H1 (cell line): ENCODE data around the gene KLHL29. TPM values are rescaled to one million over a fixed set of nuclear protein-coding genes. Genes with fewer than 3 reads are reported as not detected.

Source experiments
- CTCF ChIA-PET: fragments of 300-600 bp; sonication (Branson Sonifier 250); formaldehyde crosslinking; loops from one replicate; lab custom pipeline; 2021; ENCODE audit not compliant: partially characterized antibody; lab: Charles Lee
- POLR2A ChIA-PET: fragments of 300-600 bp; sonication (Branson Sonifier 250); formaldehyde crosslinking; loops from one replicate; lab custom pipeline; 2021; ENCODE audit warnings: inconsistent platforms; ENCODE audit not compliant: partially characterized antibody; lab: Charles Lee
- DNase-seq, 2 experiments: peaks; one replicate each; pipeline versions ENCODE4 v3.0.0 to v3.0.0-alpha.2; 2010 to 2022; ENCODE audit warnings: low spot score in 2 of 2, low read depth in 1 of 2, mixed read lengths in 1 of 2
- FAIRE-seq: peaks from 2 replicates; lab custom pipeline; 2011; peaks lifted over from hg19 to GRCh38; lab: Jason Lieb, UNC
- H2AFZ ChIP-seq: 2 replicates; pipeline ENCODE4 v1.8.1; 2012; ENCODE audit warnings: low read length, inconsistent platforms
- H2AK5ac ChIP-seq: 2 replicates; pipeline ENCODE4 v1.6.1; 2013; ENCODE audit warnings: low read depth, low read length
- H2BK120ac ChIP-seq: replicated peaks from 2 replicates; pipeline ENCODE3; 2013; ENCODE audit warnings: low read depth, low read length, inconsistent platforms
- H2BK12ac ChIP-seq: 2 replicates; pipeline ENCODE4 v1.6.1; 2013; ENCODE audit warnings: low read depth, low read length
- H2BK15ac ChIP-seq: 2 replicates; pipeline ENCODE4 v1.6.1; 2013; ENCODE audit warnings: low read length
- H2BK20ac ChIP-seq: 2 replicates; pipeline ENCODE4 v1.6.1; 2013; ENCODE audit warnings: low read length
- H2BK5ac ChIP-seq: 2 replicates; pipeline ENCODE4 v1.6.1; 2013; ENCODE audit warnings: low read depth, low read length
- H3K14ac ChIP-seq: 2 replicates; pipeline ENCODE4 v1.6.1; 2013; ENCODE audit warnings: inconsistent platforms; ENCODE audit not compliant: insufficient read length
- H3K18ac ChIP-seq: 2 replicates; pipeline ENCODE4 v1.6.1; 2013; ENCODE audit warnings: low read length; ENCODE audit errors: extremely low read depth
- H3K23ac ChIP-seq: 2 replicates; pipeline ENCODE4 v1.6.1; 2013; ENCODE audit warnings: inconsistent platforms; ENCODE audit not compliant: insufficient read length
- H3K23me2 ChIP-seq: 2 replicates; pipeline ENCODE4 v1.6.1; 2013; ENCODE audit warnings: low read depth, low read length
- H3K27ac ChIP-seq: 2 replicates; pipeline ENCODE4 v1.6.1; 2011; ENCODE audit warnings: low read depth, low read length, inconsistent platforms
- H3K27me3 ChIP-seq, 4 experiments: replicated peaks in 1 of 4; 1 replicate in 1 of 4; 2 replicates in 3 of 4; pipeline versions ENCODE4 v1.6.1 to v1.8.1; 2011 to 2013; ENCODE audit warnings: low read length in 3 of 4, mild to moderate bottlenecking in 3 of 4, inconsistent platforms in 2 of 4, mixed read lengths in 2 of 4, moderate library complexity in 1 of 4; ENCODE audit not compliant: control insufficient read depth in 3 of 4, insufficient read depth in 3 of 4; ENCODE audit errors: extremely low read depth in 1 of 4
- H3K36me3 ChIP-seq, 4 experiments: 2 replicates each; pipeline versions ENCODE4 v1.6.1 to v1.8.1; 2011 to 2013; ENCODE audit warnings: mild to moderate bottlenecking in 4 of 4, low read length in 3 of 4, moderate library complexity in 2 of 4, control low read depth in 1 of 4, inconsistent platforms in 1 of 4; ENCODE audit not compliant: insufficient read depth in 4 of 4, control insufficient read depth in 2 of 4
- H3K4ac ChIP-seq: replicated peaks from 2 replicates; pipeline ENCODE3; 2013; ENCODE audit warnings: low read length, low read depth, mixed read lengths, inconsistent platforms; ENCODE audit not compliant: insufficient read length
- H3K4me1 ChIP-seq, 4 experiments: replicated peaks in 1 of 4; 1 replicate in 1 of 4; 2 replicates in 3 of 4; pipeline versions ENCODE4 v1.6.1 to v1.8.1; 2011 to 2013; ENCODE audit warnings: low read length in 3 of 4, inconsistent platforms in 2 of 4, mixed read lengths in 1 of 4; ENCODE audit not compliant: insufficient read depth in 4 of 4, control insufficient read depth in 3 of 4
- H3K4me2 ChIP-seq, 2 experiments: 2 replicates each; pipeline versions ENCODE4 v1.6.1 to v1.8.1; 2011 to 2013; ENCODE audit warnings: low read depth in 2 of 2, low read length in 2 of 2, control low read depth in 1 of 2, inconsistent platforms in 1 of 2, mild to moderate bottlenecking in 1 of 2; ENCODE audit not compliant: insufficient read depth in 1 of 2
- H3K4me3 ChIP-seq, 4 experiments: fragments of 200-600, 300-600 bp in 1 of 4; sonication (generic), shearing (Covaris generic), sonication (Bioruptor Twin) in 1 of 4; 2 replicates each; pipeline versions ENCODE4 v1.5.1 to v1.8.1; 2011 to 2016; ENCODE audit warnings: low read length in 4 of 4, low read depth in 3 of 4, control low read depth in 2 of 4, inconsistent platforms in 2 of 4, mild to moderate bottlenecking in 2 of 4, mixed read lengths in 1 of 4, moderate library complexity in 1 of 4; ENCODE audit not compliant: insufficient read depth in 2 of 4; ENCODE audit errors: extremely low read depth in 1 of 4
- H3K56ac ChIP-seq: replicated peaks from 2 replicates; pipeline ENCODE3; 2013; ENCODE audit warnings: low read depth, mild to moderate bottlenecking, mixed read lengths, low read length, inconsistent platforms; ENCODE audit not compliant: insufficient read length
- H3K79me1 ChIP-seq: 2 replicates; pipeline ENCODE4 v1.6.1; 2013; ENCODE audit warnings: low read depth, low read length, control low read depth
- H3K79me2 ChIP-seq, 2 experiments: 2 replicates each; pipeline versions ENCODE4 v1.6.1 to v1.8.1; 2012 to 2013; ENCODE audit warnings: low read length in 2 of 2, mild to moderate bottlenecking in 2 of 2, inconsistent platforms in 1 of 2; ENCODE audit not compliant: insufficient read depth in 2 of 2, control insufficient read depth in 1 of 2
- H3K9ac ChIP-seq, 4 experiments: replicated peaks in 1 of 4; 1 replicate in 1 of 4; 2 replicates in 3 of 4; pipeline versions ENCODE4 v1.6.1 to v1.8.1; 2011 to 2013; ENCODE audit warnings: low read depth in 3 of 4, low read length in 3 of 4, control low read depth in 2 of 4, mild to moderate bottlenecking in 2 of 4, moderate library complexity in 2 of 4, inconsistent platforms in 1 of 4; ENCODE audit errors: extremely low read depth in 1 of 4
- H3K9me3 ChIP-seq, 2 experiments: 2 replicates each; pipeline versions ENCODE4 v1.6.1 to v1.8.1; 2012 to 2013; ENCODE audit warnings: mild to moderate bottlenecking in 2 of 2, moderate library complexity in 2 of 2, control low read depth in 1 of 2, inconsistent platforms in 1 of 2, low read depth in 1 of 2, low read length in 1 of 2, mixed read lengths in 1 of 2; ENCODE audit not compliant: insufficient read depth in 2 of 2
- H4K20me1 ChIP-seq, 2 experiments: replicated peaks in 1 of 2; 2 replicates each; pipeline versions ENCODE3 to v1.8.1; 2011 to 2013; ENCODE audit warnings: inconsistent platforms in 2 of 2, low read length in 2 of 2, mild to moderate bottlenecking in 1 of 2; ENCODE audit not compliant: insufficient read depth in 2 of 2, control insufficient read depth in 1 of 2
- H4K5ac ChIP-seq: 2 replicates; pipeline ENCODE4 v1.6.1; 2013; ENCODE audit warnings: low read length, low read depth, mixed read lengths, inconsistent platforms; ENCODE audit not compliant: insufficient read length
- H4K8ac ChIP-seq: 2 replicates; pipeline ENCODE4 v1.8.0; 2013; ENCODE audit warnings: mild to moderate bottlenecking, moderate library complexity, low read length, inconsistent platforms; ENCODE audit not compliant: insufficient read depth; ENCODE audit errors: extremely low read depth
- H4K91ac ChIP-seq: replicated peaks from 2 replicates; pipeline ENCODE3; 2013; ENCODE audit warnings: low read length, mixed read lengths, inconsistent platforms; ENCODE audit not compliant: insufficient read length
- BCL11A ChIP-seq, 2 experiments: IDR thresholded peaks; one replicate each; pipeline ENCODE4 v1.6.1; 2011; ENCODE audit warnings: low read depth in 2 of 2, low read length in 2 of 2, mild to moderate bottlenecking in 2 of 2
- CREB1 ChIP-seq: IDR thresholded peaks from 2 replicates; pipeline ENCODE4 v1.6.1; 2012; ENCODE audit warnings: inconsistent platforms
- CTBP2 ChIP-seq: IDR thresholded peaks from 2 replicates; pipeline ENCODE4 v1.7.0; 2011; ENCODE audit warnings: borderline replicate concordance, mild to moderate bottlenecking, moderate library complexity, mixed read lengths, low read length; ENCODE audit not compliant: insufficient read depth, insufficient read length
- ZNF274 ChIP-seq: IDR thresholded peaks from 2 replicates; pipeline ENCODE4 v1.7.0; 2012; ENCODE audit warnings: low read length, borderline replicate concordance; ENCODE audit errors: extremely low read depth
- WGBS, 2 experiments: shearing (Covaris generic) in 1 of 2; methylation state at CpG; one replicate each; pipeline versions ENCODE4 v1.1.6 to v1.1.7; 2013 to 2015; ENCODE audit warnings: low lambda C conversion rate in 2 of 2, mixed read lengths in 2 of 2, inconsistent platforms in 1 of 2, low coverage in 1 of 2, missing lambda C conversion rate in 1 of 2; ENCODE audit not compliant: insufficient replicate concordance in 2 of 2, insufficient coverage in 1 of 2, insufficient read length in 1 of 2; ENCODE audit errors: extremely low coverage in 1 of 2, missing lambda C conversion rate in 1 of 2; 5-methylcytosine and 5-hydroxymethylcytosine counted together
- polyA plus RNA-seq, 7 experiments: library from polyadenylated mRNA; depleted of rRNA in 3 of 7; stranded (reverse) in 5 of 7; unstranded in 2 of 7; fragments of >200 nt in 5 of 7; fragments of 200-250 nt in 2 of 7; gene quantifications; 1 replicate in 5 of 7; 2 replicates in 1 of 7; 4 replicates in 1 of 7; pipeline versions ENCODE4 v1.2.1 to v1.2.3, GENCODE V29; 2011 to 2013; ENCODE audit warnings: missing spikeins in 2 of 7, mixed read lengths in 2 of 7
- total RNA-seq: library from RNA; stranded (reverse); fragmentation: NEBNext Ultra II Directional; extraction: Animal tissue kit (Norgen Biotek cat#: 25700); gene quantifications from 2 replicates; pipeline ENCODE4 v1.2.1, GENCODE V29; 2021

Gene KLHL29
- total and polyA plus RNA-seq, 2 of the 8 experiments (the other 6 are each of a cell fraction or from before 2014, with no cell fraction given): 1.1 to 4.7 TPM

DNA sequence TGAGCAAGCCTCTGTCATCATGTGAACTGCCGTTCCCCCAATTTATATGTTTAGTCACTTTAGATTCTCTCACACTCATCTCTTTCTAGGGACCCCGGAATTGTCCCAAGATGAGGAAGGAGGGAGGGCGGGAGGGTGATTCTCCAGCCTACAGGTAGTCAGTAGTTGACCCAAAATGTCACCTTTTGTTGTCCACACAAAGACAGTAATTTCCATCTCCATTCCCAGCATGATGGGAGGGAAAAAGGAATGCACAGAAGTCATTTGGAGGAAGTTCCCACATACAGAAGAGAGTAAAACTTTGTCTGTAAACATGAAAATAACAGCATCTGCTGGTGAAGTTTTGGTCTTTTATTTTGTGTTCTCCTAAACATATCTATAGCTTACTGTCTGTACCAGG is 222.9 kb downstream of the KLHL29 start:
- H3K18ac ChIP-seq: peak overlapping the region; percentile 27; the same call in 1 of the 2 replicates
- no peak overlapping the region for H2BK15ac ChIP-seq
- no peak overlapping the region for H2AFZ ChIP-seq
- H2BK120ac ChIP-seq: peak overlapping the region; percentile 82
- POLR2A ChIA-PET: interaction anchor here (1.3 kb wide), 1 partner anchor 28 kb away, joined by 3 read pairs; no protein-coding TSS in a partner anchor
- H2BK20ac ChIP-seq: peak overlapping the region; percentile 94; the same call in 1 of the 2 replicates
- peak overlapping the region; percentile 76 for H4K91ac ChIP-seq
- peaks cover 10 to 15% of the 10 kb centered on the region in 2 experiments for H3K9me3 ChIP-seq
- 52% methylated on average over 3 of the region's 3 CpGs; no CpG with 5 or more reads in 1 of the 2 experiments for WGBS, 2 experiments
- no peak overlapping the region for H3K14ac ChIP-seq
- no peaks in the 10 kb centered on the region for H3K79me2 ChIP-seq
- H3K79me1 ChIP-seq: no peaks in the 10 kb centered on the region
- TF ChIP-seq CREB1 (no peak), BCL11A (IDR thresholded peaks at IDR 0.05; ENCODE audit: low read depth in 2 of 2, low read length in 2 of 2) (no peak), ZNF274 (no peak), CTBP2 (no peak)
- TF ChIP-seq, all 59 proteins: peak for 0
- Histone ChIP-seq H3K27me3 (no peaks in the 10 kb centered on the region), H3K4me2 (peak overlapping the region; percentile 45 to 61), H3K4me3 (peak overlapping the region in 1 of 4 experiments; percentile 33; a peak in 1 of 8 replicates), H3K23ac (no peak overlapping the region), H3K23me2 (peaks cover 3% of the 10 kb centered on the region; the same call in 1 of the 2 replicates), H4K20me1 (no peaks in the 10 kb centered on the region), H3K56ac (no peak overlapping the region), H3K36me3 (no peaks in the 10 kb centered on the region; a peak in 1 of 8 replicates), H3K4ac (no peak overlapping the region), H2AK5ac (no peak overlapping the region), H4K5ac (no peak overlapping the region), H3K9ac (no peak overlapping the region; a peak in 1 of 7 replicates), H4K8ac (no peak overlapping the region), H3K4me1 (peaks cover 2 to 13% (median 6%) of the 10 kb centered on the region in 4 experiments; a peak in 6 of 7 replicates), H3K27ac (no peak overlapping the region; the same call in 1 of the 2 replicates), H2BK12ac (0 out of 2 replicates have a peak overlapping the region, but pooled peaks have one; percentile 94), H2BK5ac (peak overlapping the region; percentile 93; the same call in 1 of the 2 replicates)
- CTCF ChIA-PET: interaction anchor here (0.8 to 7.0 kb wide), 4 partner anchors 8 to 42 kb away, joined by 3 to 47 read pairs (median 10); no protein-coding TSS in a partner anchor
- no peak for DNase-seq
- peak; percentile 28 for FAIRE-seq
